Measurements from ENCODE around the gene LRRC45. TPM values are rescaled to one million over a fixed set of nuclear protein-coding genes. Genes with fewer than 3 reads are reported as not detected.

The LRRC45 gene
- total and polyA plus RNA-seq, 4 donors: 8.2 to 26.4 (median 19.5) TPM

DNA sequence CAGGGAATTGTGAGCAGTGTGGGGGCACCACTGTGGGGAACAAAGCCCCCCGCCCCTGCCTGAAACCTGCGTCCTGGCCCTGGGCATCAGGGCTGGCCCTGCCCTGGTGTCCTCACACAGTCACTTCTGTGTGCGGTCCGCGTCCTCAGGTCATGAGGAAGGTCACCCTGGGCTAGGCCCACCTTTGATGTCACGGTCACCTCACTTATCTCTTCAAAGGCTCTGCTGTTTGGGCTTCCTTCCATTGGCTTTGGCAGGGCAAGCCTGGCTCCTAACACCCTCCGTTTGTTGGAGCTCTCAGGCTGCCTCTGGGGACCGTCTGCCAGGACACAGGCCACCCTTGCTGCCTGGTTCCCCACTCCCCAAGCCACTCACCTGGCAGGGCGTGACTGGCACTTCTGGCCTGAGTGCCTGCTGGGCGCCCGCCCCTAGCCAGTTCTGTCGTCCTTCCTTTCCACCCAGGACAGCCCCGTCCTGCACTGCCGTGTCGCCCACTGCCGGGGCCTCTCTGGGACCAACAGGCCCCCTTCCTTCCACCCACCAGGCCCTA, 9.3 kb upstream of the LRRC45 start:
- peaks cover 97% of the 10 kb centered on the region for H3K36me3 ChIP-seq (ENCODE audit: control insufficient read depth, insufficient read depth, low read length)
- 87% methylated on average over 16 of the region's 16 CpGs for WGBS (ENCODE audit: insufficient coverage)

DNA sequence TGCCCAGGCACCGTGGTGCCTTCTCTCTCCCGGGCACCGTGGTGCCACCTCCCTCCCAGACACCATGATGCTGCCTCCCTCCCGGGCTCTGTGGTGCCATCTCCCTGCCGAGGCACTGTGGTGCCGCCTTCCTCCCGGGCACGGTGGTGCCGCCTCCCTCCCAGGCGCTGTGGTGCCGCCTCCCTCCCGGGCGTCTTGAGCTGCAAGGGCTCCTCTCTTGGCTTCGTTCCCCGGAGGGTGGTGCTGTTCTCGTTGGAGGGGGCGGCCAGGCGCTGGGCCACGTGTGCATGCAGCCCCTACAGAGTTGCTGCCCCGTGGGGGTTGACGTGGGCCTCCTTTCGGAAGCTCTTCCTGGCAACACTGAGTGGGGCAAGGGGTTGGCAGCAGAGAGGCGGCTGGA, 8.7 kb upstream of the LRRC45 start:
- peaks cover 53% of the 10 kb centered on the region for H3K4me1 ChIP-seq (ENCODE audit: control insufficient read depth, insufficient read depth, low read length)
- H3K27ac ChIP-seq (ENCODE audit: low read depth, low read length): no peak overlapping the region
- H3K9me3 ChIP-seq (ENCODE audit: control insufficient read depth, insufficient read depth, low read length): no peaks in the 10 kb centered on the region
- peaks cover 97% of the 10 kb centered on the region for H3K36me3 ChIP-seq (ENCODE audit: control insufficient read depth, insufficient read depth, low read length)
- no peak for DNase-seq (ENCODE audit: low read depth in 4 of 6, low spot score in 6 of 6)
- H3K4me3 ChIP-seq (ENCODE audit: low read depth, low read length): no peak overlapping the region
- no peaks in the 10 kb centered on the region for H3K27me3 ChIP-seq (ENCODE audit: control insufficient read depth, insufficient read depth, low read length)
- 63% methylated on average over 22 of the region's 23 CpGs for WGBS (ENCODE audit: insufficient coverage)

More for the DNA sequence above, 9.3 kb upstream of the LRRC45 start:
- no peak for DNase-seq (ENCODE audit: low read depth in 4 of 6, low spot score in 6 of 6)
- Histone ChIP-seq H3K4me3 (ENCODE audit: low read depth, low read length) (no peak overlapping the region), H3K27me3 (ENCODE audit: control insufficient read depth, insufficient read depth, low read length) (no peaks in the 10 kb centered on the region), H3K9me3 (ENCODE audit: control insufficient read depth, insufficient read depth, low read length) (no peaks in the 10 kb centered on the region), H3K4me1 (ENCODE audit: control insufficient read depth, insufficient read depth, low read length) (peaks cover 58% of the 10 kb centered on the region), H3K27ac (ENCODE audit: low read depth, low read length) (peak overlapping the region; percentile 40)

DNA sequence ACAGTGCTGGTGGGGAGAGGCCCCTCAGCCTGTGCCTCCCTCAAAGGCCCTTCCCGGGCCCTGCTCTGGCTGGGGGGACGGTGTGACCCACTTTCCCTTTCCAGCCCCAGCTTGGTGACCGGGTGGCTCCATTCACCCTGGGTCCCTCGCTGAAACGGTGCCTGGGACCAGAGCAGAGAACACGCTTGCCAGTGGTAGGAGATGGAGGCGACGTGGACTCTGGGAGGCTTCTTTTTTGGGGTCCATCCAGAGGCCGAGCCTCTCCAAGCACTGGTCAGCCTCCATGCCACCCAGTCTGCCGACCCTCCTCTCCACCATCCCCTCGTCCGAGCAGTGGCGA, 8.2 kb upstream of the LRRC45 start:
- 81% methylated on average over 13 of the region's 13 CpGs for WGBS (ENCODE audit: insufficient coverage)
- Histone ChIP-seq H3K27me3 (ENCODE audit: control insufficient read depth, insufficient read depth, low read length) (no peaks in the 10 kb centered on the region), H3K36me3 (ENCODE audit: control insufficient read depth, insufficient read depth, low read length) (peaks cover 97% of the 10 kb centered on the region)

DNA sequence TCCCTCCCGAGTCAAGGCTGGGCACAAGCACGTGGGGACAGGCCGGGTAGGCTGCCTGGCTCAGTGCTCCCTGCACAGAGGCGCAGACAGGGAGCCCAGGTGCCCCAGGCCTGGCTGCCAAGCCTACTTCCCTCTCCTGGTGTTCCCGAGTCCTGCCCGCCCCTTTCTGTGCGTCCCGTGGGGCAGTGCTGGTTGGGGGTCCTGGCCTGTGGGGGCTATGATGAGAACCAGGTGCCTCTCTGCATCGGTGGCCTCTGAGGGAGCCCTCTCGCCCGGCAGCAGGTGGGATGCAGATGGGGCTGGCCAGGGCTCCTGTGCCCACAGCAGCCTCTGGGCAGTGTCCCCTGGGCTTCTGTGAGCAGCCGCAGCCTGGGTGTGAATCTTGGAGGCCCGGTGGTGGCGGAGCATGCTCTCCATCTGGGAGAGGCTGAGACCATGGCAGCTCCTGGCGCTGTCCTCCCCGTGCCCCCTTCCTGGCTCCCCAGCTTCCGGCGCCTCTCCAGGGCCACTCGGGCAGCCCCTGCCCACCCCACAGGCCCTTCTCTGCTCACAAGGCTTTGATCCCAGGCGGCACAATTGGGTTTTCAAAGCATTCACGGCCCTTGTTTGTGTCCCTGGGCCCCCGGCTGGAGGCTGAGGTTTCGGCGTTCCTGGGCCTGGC, 7.7 kb upstream of the LRRC45 start:
- H3K36me3 ChIP-seq (ENCODE audit: control insufficient read depth, insufficient read depth, low read length): peaks cover 99% of the 10 kb centered on the region
- DNase-seq (ENCODE audit: low read depth in 4 of 6, low spot score in 6 of 6): no peak
- 47% methylated on average over 22 of the region's 24 CpGs for WGBS (ENCODE audit: insufficient coverage)
- H3K27ac ChIP-seq (ENCODE audit: low read depth, low read length): no peak overlapping the region
- H3K27me3 ChIP-seq (ENCODE audit: control insufficient read depth, insufficient read depth, low read length): no peaks in the 10 kb centered on the region
- H3K9me3 ChIP-seq (ENCODE audit: control insufficient read depth, insufficient read depth, low read length): no peaks in the 10 kb centered on the region
- H3K4me3 ChIP-seq (ENCODE audit: low read depth, low read length): no peak overlapping the region
- H3K4me1 ChIP-seq (ENCODE audit: control insufficient read depth, insufficient read depth, low read length): peaks cover 59% of the 10 kb centered on the region

More for the DNA sequence above, 8.2 kb upstream of the LRRC45 start:
- Histone ChIP-seq H3K4me1 (ENCODE audit: control insufficient read depth, insufficient read depth, low read length) (peaks cover 54% of the 10 kb centered on the region), H3K9me3 (ENCODE audit: control insufficient read depth, insufficient read depth, low read length) (no peaks in the 10 kb centered on the region), H3K4me3 (ENCODE audit: low read depth, low read length) (no peak overlapping the region), H3K27ac (ENCODE audit: low read depth, low read length) (no peak overlapping the region)
- no peak for DNase-seq (ENCODE audit: low read depth in 4 of 6, low spot score in 6 of 6)

- H3K27me3 ChIP-seq (ENCODE audit: control insufficient read depth, insufficient read depth, low read length): no peaks in the 10 kb centered on the region
- no peak overlapping the region for H3K27ac ChIP-seq (ENCODE audit: low read depth, low read length)
- no peaks in the 10 kb centered on the region for H3K9me3 ChIP-seq (ENCODE audit: control insufficient read depth, insufficient read depth, low read length)
- WGBS (ENCODE audit: insufficient coverage): 66% methylated on average over 19 of the region's 28 CpGs
- H3K4me3 ChIP-seq (ENCODE audit: low read depth, low read length): no peak overlapping the region
- peaks cover 99% of the 10 kb centered on the region for H3K36me3 ChIP-seq (ENCODE audit: control insufficient read depth, insufficient read depth, low read length)
- no peak for DNase-seq (ENCODE audit: low read depth in 4 of 6, low spot score in 6 of 6)
- peaks cover 68% of the 10 kb centered on the region for H3K4me1 ChIP-seq (ENCODE audit: control insufficient read depth, insufficient read depth, low read length)
Measured at GRCh38 chr17:82016061-82016874, 6.8 kb upstream of the LRRC45 start.

- 85% methylated on average over 23 of the region's 24 CpGs for WGBS (ENCODE audit: insufficient coverage)
- H3K4me3 ChIP-seq (ENCODE audit: low read depth, low read length): no peak overlapping the region
- peaks cover 69% of the 10 kb centered on the region for H3K4me1 ChIP-seq (ENCODE audit: control insufficient read depth, insufficient read depth, low read length)
- no peak overlapping the region for H3K27ac ChIP-seq (ENCODE audit: low read depth, low read length)
- no peak for DNase-seq (ENCODE audit: low read depth in 4 of 6, low spot score in 6 of 6)
- no peaks in the 10 kb centered on the region for H3K9me3 ChIP-seq (ENCODE audit: control insufficient read depth, insufficient read depth, low read length)
- peaks cover 94% of the 10 kb centered on the region for H3K36me3 ChIP-seq (ENCODE audit: control insufficient read depth, insufficient read depth, low read length)
- H3K27me3 ChIP-seq (ENCODE audit: control insufficient read depth, insufficient read depth, low read length): no peaks in the 10 kb centered on the region
Measured at GRCh38 chr17:82016875-82017459, 6.1 kb upstream of the LRRC45 start.

DNA sequence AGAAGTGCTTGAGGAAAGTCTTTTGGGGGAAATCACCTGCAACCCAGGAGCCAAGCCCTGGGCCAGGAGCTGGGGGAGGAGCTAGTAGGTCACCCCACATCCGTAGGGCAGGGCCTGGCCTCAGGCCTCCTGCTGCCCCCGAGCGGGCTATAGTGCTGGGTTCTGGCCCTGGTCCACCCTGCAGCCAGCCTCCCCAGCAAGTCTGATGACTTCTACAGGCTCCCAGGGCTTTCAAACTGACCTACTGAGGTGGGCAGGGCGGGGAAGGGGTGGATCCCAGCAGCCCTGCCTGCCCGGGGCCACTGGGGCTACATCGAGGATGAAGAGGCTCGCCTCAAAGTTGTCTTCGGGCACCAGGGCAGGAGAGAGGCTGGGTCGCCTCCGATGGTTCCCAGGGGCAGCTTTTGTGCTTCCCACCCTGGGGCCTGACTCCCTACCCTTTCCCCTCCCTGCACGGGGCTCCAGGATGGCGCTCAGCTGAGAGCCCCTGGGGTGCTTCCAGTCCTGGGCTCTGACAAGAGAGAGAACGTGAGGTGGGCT, 5.4 kb upstream of the LRRC45 start:
- Histone ChIP-seq H3K27me3 (ENCODE audit: control insufficient read depth, insufficient read depth, low read length) (no peaks in the 10 kb centered on the region), H3K9me3 (ENCODE audit: control insufficient read depth, insufficient read depth, low read length) (no peaks in the 10 kb centered on the region), H3K27ac (ENCODE audit: low read depth, low read length) (no peak overlapping the region), H3K4me1 (ENCODE audit: control insufficient read depth, insufficient read depth, low read length) (peaks cover 66% of the 10 kb centered on the region), H3K4me3 (ENCODE audit: low read depth, low read length) (no peak overlapping the region), H3K36me3 (ENCODE audit: control insufficient read depth, insufficient read depth, low read length) (peaks cover 86% of the 10 kb centered on the region)
- 80% methylated on average over 11 of the region's 13 CpGs for WGBS (ENCODE audit: insufficient coverage)
- DNase-seq (ENCODE audit: low read depth in 4 of 6, low spot score in 6 of 6): no peak

GRCh38 chr17:82018152-82018988, 4.7 kb upstream of the LRRC45 start:
- 68% methylated on average over 19 of the region's 19 CpGs for WGBS (ENCODE audit: insufficient coverage)
- no peak overlapping the region for H3K27ac ChIP-seq (ENCODE audit: low read depth, low read length)

More at GRCh38 chr17:82018152-82018988, 4.7 kb upstream of the LRRC45 start:
- H3K27me3 ChIP-seq (ENCODE audit: control insufficient read depth, insufficient read depth, low read length): no peaks in the 10 kb centered on the region
- H3K9me3 ChIP-seq (ENCODE audit: control insufficient read depth, insufficient read depth, low read length): no peaks in the 10 kb centered on the region
- no peak for DNase-seq (ENCODE audit: low read depth in 4 of 6, low spot score in 6 of 6)
- H3K4me1 ChIP-seq (ENCODE audit: control insufficient read depth, insufficient read depth, low read length): peaks cover 59% of the 10 kb centered on the region
- no peak overlapping the region for H3K4me3 ChIP-seq (ENCODE audit: low read depth, low read length)
- peaks cover 80% of the 10 kb centered on the region for H3K36me3 ChIP-seq (ENCODE audit: control insufficient read depth, insufficient read depth, low read length)
